WI38 (cell line): Measurements from ENCODE around the gene GPBP1L1.
"Not testable (repeated sequence)": the region's sequence is repeated elsewhere in the genome, so short reads cannot be mapped to it uniquely, and the experiment has no call there.

ENCODE experiments used
- H3K4me3 ChIP-seq: 2 replicates; pipeline ENCODE4 v1.5.1; 2011; ENCODE audit warnings: low read depth, mild to moderate bottlenecking, control low read depth, low read length
- TF ChIP-seq, protein P1 (sequence below): IDR thresholded peaks from 2 replicates; pipeline ENCODE4 v1.5.1; 2012; ENCODE audit warnings: low read depth, mild to moderate bottlenecking, control low read depth, low read length

GPBP1L1 gene

DNA sequence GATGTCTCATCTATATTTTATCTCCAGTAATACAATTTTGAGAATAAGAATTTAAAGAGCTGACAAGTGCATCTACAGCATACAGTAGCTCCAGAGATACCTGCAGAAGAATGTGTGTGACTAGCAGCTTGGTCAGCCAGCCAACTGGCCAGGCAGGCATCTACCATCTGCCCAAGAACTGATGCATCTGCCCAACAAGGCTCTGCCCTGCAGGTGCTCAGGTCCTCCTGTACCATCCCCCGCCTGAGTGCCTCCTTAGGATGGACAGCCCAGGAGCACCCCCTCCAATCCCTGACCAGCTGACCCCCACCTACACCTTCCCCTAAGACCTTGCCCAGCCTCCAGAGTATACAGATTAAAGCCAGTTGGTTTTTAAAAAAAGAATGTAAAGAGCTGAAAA lies 32.0 kb upstream of the GPBP1L1 start:
- H3K4me3 ChIP-seq: no peak overlapping the region
- TF ChIP-seq, protein P1, sequence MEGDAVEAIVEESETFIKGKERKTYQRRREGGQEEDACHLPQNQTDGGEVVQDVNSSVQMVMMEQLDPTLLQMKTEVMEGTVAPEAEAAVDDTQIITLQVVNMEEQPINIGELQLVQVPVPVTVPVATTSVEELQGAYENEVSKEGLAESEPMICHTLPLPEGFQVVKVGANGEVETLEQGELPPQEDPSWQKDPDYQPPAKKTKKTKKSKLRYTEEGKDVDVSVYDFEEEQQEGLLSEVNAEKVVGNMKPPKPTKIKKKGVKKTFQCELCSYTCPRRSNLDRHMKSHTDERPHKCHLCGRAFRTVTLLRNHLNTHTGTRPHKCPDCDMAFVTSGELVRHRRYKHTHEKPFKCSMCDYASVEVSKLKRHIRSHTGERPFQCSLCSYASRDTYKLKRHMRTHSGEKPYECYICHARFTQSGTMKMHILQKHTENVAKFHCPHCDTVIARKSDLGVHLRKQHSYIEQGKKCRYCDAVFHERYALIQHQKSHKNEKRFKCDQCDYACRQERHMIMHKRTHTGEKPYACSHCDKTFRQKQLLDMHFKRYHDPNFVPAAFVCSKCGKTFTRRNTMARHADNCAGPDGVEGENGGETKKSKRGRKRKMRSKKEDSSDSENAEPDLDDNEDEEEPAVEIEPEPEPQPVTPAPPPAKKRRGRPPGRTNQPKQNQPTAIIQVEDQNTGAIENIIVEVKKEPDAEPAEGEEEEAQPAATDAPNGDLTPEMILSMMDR: no peak

DNA sequence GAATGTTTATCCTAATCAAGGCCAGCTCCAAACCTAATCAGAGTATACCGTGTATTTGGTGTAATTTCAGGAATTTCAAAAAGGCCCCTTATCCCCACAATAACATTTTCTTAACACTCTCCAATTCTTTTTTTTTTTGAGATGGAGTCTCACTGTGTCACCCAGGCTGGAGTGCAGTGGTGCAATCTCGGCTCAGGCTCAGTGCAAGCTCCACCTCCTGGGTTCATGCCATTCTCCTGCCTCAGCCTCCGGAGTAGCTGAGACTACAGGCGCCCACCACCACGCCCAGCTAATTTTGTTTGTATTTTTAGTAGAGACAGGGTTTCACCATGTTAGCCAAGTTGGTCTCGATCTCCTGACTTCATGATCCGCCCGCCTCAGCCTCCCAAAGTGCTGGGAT lies 31.1 kb upstream of the GPBP1L1 start:
- H3K4me3 ChIP-seq: not testable (repeated sequence)

DNA sequence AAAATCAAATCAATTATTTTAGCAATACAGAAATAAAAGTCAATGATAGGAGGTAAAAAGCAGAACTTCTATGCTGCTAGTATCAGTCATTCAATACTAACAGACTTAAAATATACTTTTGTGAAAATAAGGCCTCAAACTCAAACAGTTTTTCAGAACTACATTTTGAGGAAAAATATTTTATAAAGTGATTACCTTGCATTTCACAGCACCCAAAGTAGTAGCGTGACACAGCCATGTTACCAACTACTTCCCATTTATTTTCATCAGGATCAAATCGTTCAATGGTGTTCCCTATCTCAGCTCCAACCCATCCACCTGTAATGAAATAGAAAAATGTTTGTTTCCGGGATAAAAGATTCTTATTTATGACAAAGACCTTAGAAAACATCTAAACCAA lies 30.4 kb upstream of the GPBP1L1 start:
- TF ChIP-seq, protein P1: no peak
- H3K4me3 ChIP-seq: no peak overlapping the region

DNA sequence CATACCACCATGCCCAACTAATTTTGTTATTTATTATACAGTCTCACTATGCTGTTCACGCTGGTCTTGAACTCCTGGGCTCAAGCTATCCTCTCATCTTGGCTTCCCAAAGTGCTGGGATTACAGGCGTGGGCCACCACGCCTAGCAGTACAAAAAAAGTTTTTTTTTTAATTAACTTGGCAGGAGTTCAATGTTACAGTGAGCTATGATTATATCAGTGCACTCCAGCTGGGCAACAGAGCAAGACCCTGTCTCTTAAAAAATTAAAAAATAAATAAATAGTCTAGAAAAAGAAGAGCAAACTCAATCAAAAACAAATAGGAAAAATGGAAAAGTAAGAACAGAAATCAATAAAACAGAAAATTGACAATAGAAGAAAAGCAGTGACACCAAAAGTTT lies 27.4 kb upstream of the GPBP1L1 start:
- TF ChIP-seq, protein P1: no peak
- H3K4me3 ChIP-seq: no peak overlapping the region

DNA sequence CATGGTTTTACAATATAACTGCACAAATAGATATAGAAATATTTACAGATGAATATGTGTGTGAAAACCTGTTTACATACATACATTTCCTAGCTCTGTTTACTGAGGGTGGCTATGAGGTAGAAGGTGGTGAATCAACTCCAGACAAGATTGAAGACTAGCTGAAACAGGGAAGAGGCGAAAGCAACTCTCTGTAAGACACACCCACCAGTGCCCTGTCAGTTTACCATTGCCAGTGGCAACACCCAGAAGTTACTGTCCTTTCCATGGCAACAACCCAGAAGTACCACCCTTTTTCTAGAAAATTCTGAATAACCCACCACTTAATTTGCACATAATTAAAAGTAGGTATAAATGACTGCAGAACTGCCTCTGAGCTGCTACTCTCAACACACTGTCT lies 18.3 kb upstream of the GPBP1L1 start:
- TF ChIP-seq, protein P1: no peak
- H3K4me3 ChIP-seq: no peak overlapping the region

DNA sequence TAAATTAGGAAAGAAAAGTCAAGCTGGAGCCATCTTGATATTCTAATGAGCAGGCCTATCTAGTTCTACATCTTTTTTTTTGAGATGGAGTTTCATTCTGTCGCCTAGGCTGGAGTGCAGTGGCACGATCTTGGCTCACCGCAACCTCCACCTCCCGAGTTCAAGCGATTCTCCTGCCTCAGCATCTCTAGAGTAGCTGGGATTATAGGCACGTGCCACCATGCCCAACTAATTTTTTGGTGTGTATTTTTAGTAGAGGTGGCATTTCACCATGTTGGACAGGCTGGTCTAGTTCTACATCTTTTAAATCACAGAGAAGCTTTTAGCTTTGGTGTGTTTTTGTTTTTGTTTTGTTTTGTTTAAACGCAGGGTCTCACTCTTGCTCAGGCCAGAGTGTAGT lies 8.5 kb upstream of the GPBP1L1 start:
- TF ChIP-seq, protein P1: no peak
- no peak overlapping the region for H3K4me3 ChIP-seq

DNA sequence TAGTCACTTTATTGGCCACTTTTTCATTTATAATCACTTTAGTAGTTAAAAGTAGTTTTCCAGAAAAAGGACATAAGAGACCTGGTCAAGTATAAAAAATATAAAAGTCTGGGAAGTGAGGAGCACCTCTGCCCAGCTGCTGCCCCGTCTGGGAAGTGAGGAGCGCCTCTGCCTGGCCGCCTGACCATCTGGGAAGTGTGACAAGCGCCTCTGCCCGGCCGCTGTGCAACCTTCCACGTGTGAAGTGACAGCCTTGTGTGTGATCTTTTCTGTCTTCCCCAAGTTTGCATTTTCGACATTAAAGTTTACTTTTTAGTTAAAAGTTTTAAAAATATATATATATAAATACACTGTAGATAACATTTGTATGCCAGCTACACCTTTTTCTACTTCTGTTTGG lies 7.5 kb upstream of the GPBP1L1 start:
- not testable (repeated sequence) for H3K4me3 ChIP-seq

DNA sequence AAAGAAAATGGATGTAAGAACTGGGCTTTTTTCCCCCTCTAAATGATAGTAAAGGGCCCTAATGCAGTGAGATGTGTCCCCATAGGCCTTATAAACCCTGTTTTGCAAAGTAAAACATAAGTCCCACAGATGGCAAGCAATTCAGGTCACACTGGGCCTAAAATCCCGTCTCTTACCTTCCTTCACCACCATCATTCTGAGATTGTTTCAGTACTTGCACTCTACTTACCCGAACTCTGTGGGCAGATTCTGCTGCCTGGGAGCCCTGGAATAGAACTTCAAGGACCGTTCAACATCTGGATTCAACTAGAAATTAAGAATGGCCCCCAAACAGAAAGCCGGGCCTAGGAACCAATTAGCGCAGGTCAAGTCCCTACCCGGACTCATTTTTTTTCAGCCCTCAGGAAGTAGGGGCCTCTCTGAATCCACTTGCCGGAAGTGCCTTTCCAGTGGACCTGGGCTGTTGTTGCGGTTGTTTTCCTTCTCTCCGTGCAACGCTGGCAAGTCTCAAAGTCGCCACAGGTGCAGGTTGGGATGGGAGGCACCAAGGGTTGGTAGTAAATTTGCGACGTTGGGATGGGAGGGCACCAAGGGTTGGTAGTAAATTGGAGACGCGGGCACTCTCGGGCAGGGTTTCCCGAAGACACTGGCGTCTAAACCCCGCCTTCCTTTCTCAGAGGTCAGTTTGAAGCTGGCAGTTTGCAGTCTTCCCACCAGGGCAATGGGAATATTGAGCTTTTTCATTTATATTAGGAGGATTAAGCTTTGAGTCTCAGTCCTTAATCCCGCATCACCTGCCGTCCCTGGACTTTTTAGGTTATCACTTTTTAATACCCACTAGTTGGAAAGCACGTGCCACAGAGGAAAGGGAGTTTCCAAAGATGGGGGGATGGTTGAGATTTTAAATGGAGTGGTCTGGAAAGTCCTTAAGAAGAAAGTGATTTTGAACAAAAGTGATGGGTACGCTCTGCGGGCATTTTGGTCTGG lies 1.7 kb upstream of the GPBP1L1 start, which contains the start of gene TMEM69:
TSS of gene TMEM69 (plus strand) at position 428 of the 987 bp plus-strand sequence. CDS start 2,888 bp downstream, outside the sequence.
- TF ChIP-seq, protein P1: 0 out of 2 replicates have a peak, but pooled peaks have one; percentile 3
- H3K4me3 ChIP-seq: peak within 1 kb of the TSS; percentile 100
